Measurements from ENCODE around the gene TIPARP. TPM values are rescaled to one million over a fixed set of nuclear protein-coding genes. Genes with fewer than 3 reads are reported as not detected.
"Not testable (repeated sequence)": the region's sequence is repeated elsewhere in the genome, so short reads cannot be mapped to it uniquely, and the experiment has no call there.

Gene TIPARP
- total RNA-seq, 6 experiments from 2014 or later = 10.2 to 19.5 (median 16.4) TPM

- WGBS (ENCODE audit: insufficient coverage, low coverage, low lambda C conversion rate, missing lambda C conversion rate) = 92% methylated on average over 7 of the region's 7 CpGs
- peaks cover 0 to 15% (median 5%) of the 10 kb centered on the region in 4 donors for H3K36me3 ChIP-seq
- intact Hi-C loops (cut with DNase I) = no loop called here
Observed at GRCh38 chr3:156707588-156707987, 33.2 kb downstream of the TIPARP start.

GRCh38 chr3:156710429-156710828, 36.0 kb downstream of the TIPARP start:
- H3K36me3 ChIP-seq = peaks cover 0 to 4% (median 0%) of the 10 kb centered on the region in 4 donors
- no peaks in the 10 kb centered on the region for H3K27me3 ChIP-seq
- no peak overlapping the region for H3K4me3 ChIP-seq
- DNase-seq (no peak), ATAC-seq (no peak)
- TF ChIP-seq CTCF (IDR thresholded peaks at IDR 0.05) (no peak), POLR2A (IDR thresholded peaks at IDR 0.05) (no peak)
- intact Hi-C loops (cut with DNase I) = no loop called here
- peaks cover 0 to under 1% (median 0%) of the 10 kb centered on the region in 4 donors for H3K4me1 ChIP-seq
- no peaks in the 10 kb centered on the region for H3K9me3 ChIP-seq
- WGBS (ENCODE audit: insufficient coverage, low coverage, low lambda C conversion rate, missing lambda C conversion rate) = 40% methylated on average over 1 of the region's 1 CpG
- H3K27ac ChIP-seq = no peak overlapping the region

More at GRCh38 chr3:156707588-156707987, 33.2 kb downstream of the TIPARP start:
- Histone ChIP-seq H3K9me3 (no peaks in the 10 kb centered on the region), H3K4me3 (no peak overlapping the region), H3K27me3 (no peaks in the 10 kb centered on the region), H3K27ac (no peak overlapping the region), H3K4me1 (peaks cover 0 to 16% (median 6%) of the 10 kb centered on the region in 4 donors)
- ATAC-seq (no peak), DNase-seq (no peak)
- TF ChIP-seq POLR2A (IDR thresholded peaks at IDR 0.05) = no peak
- no peak for TF ChIP-seq CTCF (IDR thresholded peaks at IDR 0.05)

GRCh38 chr3:156711113-156711512, 36.7 kb downstream of the TIPARP start:
- ATAC-seq = no peak
- no peaks in the 10 kb centered on the region for H3K4me1 ChIP-seq
- H3K4me3 ChIP-seq = no peak overlapping the region
- intact Hi-C loops (cut with DNase I) = no loop called here
- H3K9me3 ChIP-seq = no peaks in the 10 kb centered on the region
- no peak overlapping the region for H3K27ac ChIP-seq
- H3K27me3 ChIP-seq = no peaks in the 10 kb centered on the region
- H3K36me3 ChIP-seq = peaks cover 0 to under 1% (median 0%) of the 10 kb centered on the region in 4 donors
- no peak for DNase-seq
- TF ChIP-seq POLR2A (IDR thresholded peaks at IDR 0.05) (no peak), CTCF (IDR thresholded peaks at IDR 0.05) (no peak)
- 91% methylated on average over 1 of the region's 1 CpG for WGBS (ENCODE audit: insufficient coverage, low coverage, low lambda C conversion rate, missing lambda C conversion rate)

GRCh38 chr3:156711944-156712343, 37.6 kb downstream of the TIPARP start:
- H3K27ac ChIP-seq; H3K4me3 ChIP-seq; DNase-seq; H3K36me3 ChIP-seq; intact Hi-C loops (cut with DNase I); H3K4me1 ChIP-seq; H3K27me3 ChIP-seq; H3K9me3 ChIP-seq: not testable (repeated sequence)
- ATAC-seq = peak in 2 of 4 donors; percentile 29 to 81
- 97% methylated on average over 3 of the region's 4 CpGs for WGBS (ENCODE audit: insufficient coverage, low coverage, low lambda C conversion rate, missing lambda C conversion rate)

- Histone ChIP-seq H3K9me3 (no peaks in the 10 kb centered on the region), H3K27me3 (no peaks in the 10 kb centered on the region), H3K36me3 (no peaks in the 10 kb centered on the region), H3K4me1 (no peaks in the 10 kb centered on the region), H3K4me3 (no peak overlapping the region), H3K27ac (no peak overlapping the region)
- no peak for ATAC-seq
- no peak for TF ChIP-seq POLR2A (IDR thresholded peaks at IDR 0.05)
- no peak for DNase-seq
- WGBS (ENCODE audit: insufficient coverage, low coverage, low lambda C conversion rate, missing lambda C conversion rate) = 80% methylated on average over 6 of the region's 6 CpGs
- intact Hi-C loops (cut with DNase I) = no loop called here
Observed at GRCh38 chr3:156716105-156716862, 41.9 kb downstream of the TIPARP start.

All from right lobe of liver (tissue), 6 donors.